Mucosa of descending colon (tissue), 3 donors: ENCODE measurements around the gene HBS1L. TPM values are rescaled to one million over a fixed set of nuclear protein-coding genes. Genes with fewer than 3 reads are reported as not detected.

Experiments used
- ATAC-seq: fragments of 200-7000 bp; cut with Tn5 transposase; one replicate; pipeline ENCODE4 v1.9.1; 2020; ENCODE audit warnings: mild to moderate bottlenecking, moderate library complexity
- DNase-seq, 3 donors: peaks; one replicate each; pipeline ENCODE4 v3.0.0-alpha.2; 2020
- H3K36me3 ChIP-seq: fragments of 200-600 bp; one replicate; pipeline ENCODE4 v1.8.0; 2021; ENCODE audit warnings: low read depth, mild to moderate bottlenecking
- H3K4me1 ChIP-seq: fragments of 200-600 bp; one replicate; pipeline ENCODE4 v1.8.0; 2021; ENCODE audit warnings: low read depth, mild to moderate bottlenecking
- H3K4me3 ChIP-seq: fragments of 200-600 bp; one replicate; pipeline ENCODE4 v1.8.0; 2021; ENCODE audit warnings: mild to moderate bottlenecking
- H3K9me3 ChIP-seq: fragments of 200-600 bp; one replicate; pipeline ENCODE4 v1.8.0; 2021; ENCODE audit warnings: mild to moderate bottlenecking
- CTCF ChIP-seq: fragments of 200-600 bp; IDR thresholded peaks from one replicate; pipeline ENCODE4 v1.8.0; 2022; ENCODE audit warnings: antibody characterized with exemption, mild to moderate bottlenecking
- intact Hi-C, 2 donors: fragments of 100-400 bp; cut with DNase I in 1 of 2; cut with micrococcal nuclease in 1 of 2; formaldehyde crosslinking; loops; one replicate each; pipeline versions ENCODE4 v1.11.0 to v1.11.1; 2022; cut with DNase I, micrococcal nuclease
- microRNA-seq: library from miRNA; unstranded; fragments of <30 nt; microRNA quantifications from one replicate; pipeline ENCODE4, GENCODE V29; 2019
- total RNA-seq, 3 donors: library from RNA; stranded (reverse); fragmentation: NEBNext Ultra II Directional in 2 of 3; extraction: Animal tissue kit (Norgen Biotek cat#: 25700) in 2 of 3; gene quantifications; one replicate each; pipeline versions ENCODE4 v1.2.1 to v1.2.4, GENCODE V29; 2021 to 2023
- donor health status: DM: no; HTN: no; CAD: no; lungs with moderate emphysema.
- donor health status: DM: no; HTN: no; CAD: no.
- donor health status: DM: no; HTN: yes; CAD: no.

Gene HBS1L
- total RNA-seq, 3 donors from 2014 or later = 43.0 to 68.6 (median 51.3) TPM

GRCh38 chr6:134910593-134910935 is 144.1 kb downstream of the HBS1L start:
- no peak for TF ChIP-seq CTCF
- DNase-seq (no peak), ATAC-seq (no peak)
- Histone ChIP-seq H3K9me3 (no peaks in the 10 kb centered on the region), H3K4me3 (no peak overlapping the region), H3K36me3 (no peaks in the 10 kb centered on the region), H3K4me1 (no peaks in the 10 kb centered on the region)
- intact Hi-C loops = no loop called here

Small RNA genes lying within 50 kb of the gene (microRNA-seq; reads per million reads assigned to microRNA genes)
- not detected for gene MIR3662

Other genes with a start within 250 kb of the HBS1L start
- gene ALDH8A1, start 104.7 kb downstream of the HBS1L start, total RNA-seq = 1 to 10 TPM in 1 of 3 donors, under 1 TPM in 2; 0.48 to 2.3 (median 0.75) TPM
- 10 to 100 TPM; 26.5 to 82.8 (median 56.3) TPM for gene MYB, start 126.5 kb upstream of the HBS1L start, total RNA-seq